Caco-2 (cell line): ENCODE results near the gene ELOVL3. TPM values are rescaled to one million over a fixed set of nuclear protein-coding genes. Genes with fewer than 3 reads are reported as not detected.
A peak's percentile ranks its signal among the peaks of the same experiment; 100 is the strongest.

Experiments
- Bru-seq: library from RNA; stranded (reverse); fragments of 400-500 nt; gene quantifications from one replicate; lab custom pipeline; 2021; lab: Mats Ljungman, UMichigan
- BruChase-seq, 2 experiments: library from RNA; stranded (reverse); fragments of 400-500 nt; gene quantifications; one replicate each; lab custom pipeline; 2021; lab: Mats Ljungman, UMichigan
- BruUV-seq: library from RNA; stranded (reverse); fragments of 400-500 nt; replicated peaks from 2 replicates; lab custom pipeline; 2021; lab: Mats Ljungman, UMichigan
- CTCF ChIA-PET: fragments of 300-600 bp; sonication (Branson Sonifier 250); formaldehyde crosslinking; loops from one replicate; lab custom pipeline; 2022; ENCODE audit warnings: antibody characterized with exemption; lab: Charles Lee
- POLR2A ChIA-PET: fragments of 300-600 bp; sonication (Branson Sonifier 250); formaldehyde crosslinking; loops from one replicate; lab custom pipeline; 2022; ENCODE audit warnings: antibody characterized with exemption; lab: Charles Lee
- DNase-seq, 2 experiments: peaks; one replicate each; pipeline versions ENCODE4 v3.0.0 to v3.0.0-alpha.2; 2020 to 2022
- H3K27me3 ChIP-seq: replicated peaks from 2 replicates; pipeline ENCODE4 v1.6.0; 2011; ENCODE audit warnings: low read length; ENCODE audit not compliant: control insufficient read depth, insufficient read depth
- H3K36me3 ChIP-seq: 2 replicates; pipeline ENCODE4 v1.5.1; 2011; ENCODE audit warnings: low read length; ENCODE audit not compliant: control insufficient read depth, insufficient read depth
- H3K4me1 ChIP-seq: fragments of 250-450 bp; sonication (Bioruptor Pico); 2 replicates; pipeline ENCODE4 v1.5.1; 2020; ENCODE audit warnings: mild to moderate bottlenecking
- H3K4me3 ChIP-seq: 2 replicates; pipeline ENCODE4 v1.5.1; 2011; ENCODE audit warnings: low read depth, mild to moderate bottlenecking, control low read depth, low read length
- H3K9me3 ChIP-seq: fragments of 250-450 bp; sonication (Bioruptor Pico); 2 replicates; pipeline ENCODE4 v1.5.1; 2020; ENCODE audit warnings: mild to moderate bottlenecking, moderate library complexity
- H3K27ac Mint-ChIP-seq: one replicate; pipeline ENCODE4 v1.8.0; 2022; ENCODE audit warnings: mixed read lengths; ENCODE audit not compliant: unreplicated experiment
- H3K27me3 Mint-ChIP-seq: one replicate; pipeline ENCODE4 v1.8.0; 2022; ENCODE audit warnings: mixed read lengths; ENCODE audit not compliant: insufficient read depth, unreplicated experiment
- H3K36me3 Mint-ChIP-seq: one replicate; pipeline ENCODE4 v1.8.0; 2022; ENCODE audit warnings: mild to moderate bottlenecking, mixed read lengths; ENCODE audit not compliant: insufficient read depth, unreplicated experiment
- H3K4me1 Mint-ChIP-seq: one replicate; pipeline ENCODE4 v1.8.0; 2022; ENCODE audit warnings: low read depth, mixed read lengths; ENCODE audit not compliant: unreplicated experiment
- H3K4me3 Mint-ChIP-seq: one replicate; pipeline ENCODE4 v1.8.0; 2022; ENCODE audit warnings: mild to moderate bottlenecking, moderate library complexity, mixed read lengths; ENCODE audit not compliant: unreplicated experiment
- H3K9me3 Mint-ChIP-seq: one replicate; pipeline ENCODE4 v1.8.0; 2022; ENCODE audit warnings: mixed read lengths; ENCODE audit not compliant: unreplicated experiment
- intact Hi-C: fragments of 100-400 bp; cut with micrococcal nuclease; formaldehyde crosslinking; loops from one replicate; pipeline ENCODE4 v1.10.0; 2022; ENCODE audit not compliant: unreplicated experiment
- long read RNA-seq: library from polyadenylated mRNA; stranded (forward); transcript quantifications from one replicate; pipeline ENCODE4 v2.0.0, GENCODE V29; 2022
- total RNA-seq: library from RNA; stranded (reverse); gene quantifications from 2 replicates; pipeline ENCODE4 v1.2.3, GENCODE V29; 2022
- TF ChIP-seq, protein P1 (sequence below), 2 experiments: fragments of 200-600 bp in 1 of 2; IDR thresholded peaks; 1 replicate in 1 of 2; 2 replicates in 1 of 2; pipeline versions ENCODE4 v1.5.1 to v1.8.0; 2011 to 2022; ENCODE audit warnings: antibody characterized with exemption in 1 of 2, control low read depth in 1 of 2, inconsistent platforms in 1 of 2, low read depth in 1 of 2, low read length in 1 of 2, mild to moderate bottlenecking in 1 of 2, moderate library complexity in 1 of 2; ENCODE audit not compliant: insufficient read depth in 1 of 2, severe bottlenecking in 1 of 2, unreplicated experiment in 1 of 2

ELOVL3 gene, protein sequence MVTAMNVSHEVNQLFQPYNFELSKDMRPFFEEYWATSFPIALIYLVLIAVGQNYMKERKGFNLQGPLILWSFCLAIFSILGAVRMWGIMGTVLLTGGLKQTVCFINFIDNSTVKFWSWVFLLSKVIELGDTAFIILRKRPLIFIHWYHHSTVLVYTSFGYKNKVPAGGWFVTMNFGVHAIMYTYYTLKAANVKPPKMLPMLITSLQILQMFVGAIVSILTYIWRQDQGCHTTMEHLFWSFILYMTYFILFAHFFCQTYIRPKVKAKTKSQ
- 1.4 and 2.2 TPM in 2 replicates for total RNA-seq
- percentile 32 among the genes with signal in this experiment for Bru-seq, nascent RNA
- BruChase-seq, experiment 1, labeled RNA remaining after a 2-hour chase = percentile 36 among the genes with signal in this experiment
- percentile 55 among the genes with signal in this experiment for BruChase-seq, experiment 2, labeled RNA remaining after a 6-hour chase
- long read RNA-seq, partial matches to known transcripts = 1 of 3 reads
- long read RNA-seq, other reads (novel, unspliced or antisense) = 0 of 3 reads

DNA sequence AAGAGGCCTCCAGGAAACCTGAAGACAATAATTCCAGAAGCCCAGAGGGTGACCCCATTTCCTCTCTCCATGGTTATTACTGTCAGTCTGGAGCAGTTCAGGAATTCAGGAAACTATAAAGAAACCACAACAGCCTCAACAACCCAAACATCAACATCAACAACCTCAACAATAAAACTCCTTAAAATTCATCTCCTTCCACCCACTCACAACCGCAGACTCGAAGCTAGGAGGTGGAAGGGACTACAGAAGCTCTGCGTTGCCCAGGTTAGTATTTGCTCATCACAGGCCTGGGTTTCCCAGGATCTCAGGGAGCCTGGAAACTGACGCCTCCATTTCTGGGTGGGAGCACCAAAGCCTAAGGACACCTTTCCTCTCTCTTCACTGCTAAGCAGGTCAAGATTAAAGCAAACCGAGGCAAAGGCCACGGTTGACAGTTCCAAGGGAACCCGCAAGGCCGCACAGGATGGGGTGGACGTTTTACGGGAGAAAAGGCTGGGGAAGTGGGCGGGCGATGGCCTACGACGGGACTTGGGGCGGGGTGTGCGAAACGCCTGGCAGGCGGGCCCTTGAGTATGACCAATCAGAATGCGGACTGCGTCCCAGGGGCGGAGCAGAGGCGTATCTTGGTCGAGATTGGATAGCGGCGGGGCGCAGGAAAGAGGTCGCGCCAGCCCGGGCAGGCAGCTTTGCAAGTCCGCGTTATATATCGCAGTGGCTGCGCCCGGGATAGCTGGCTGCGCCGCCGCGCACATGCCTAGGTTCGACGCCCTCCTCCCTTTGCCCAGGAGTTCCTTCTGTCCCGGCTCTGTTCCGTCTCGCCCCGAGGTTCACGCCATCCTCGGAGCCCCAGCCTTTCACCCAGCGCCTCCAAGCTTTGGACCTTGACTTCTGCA is at the start of gene ELOVL3:
Gene ELOVL3, plus strand, starts transcription at position 654 of the 896 bp plus-strand sequence. CDS start 250 bp downstream, outside the sequence.
- Histone ChIP-seq H3K36me3 (no peaks in the 10 kb centered on the region), H3K9me3 (no peaks in the 10 kb centered on the region), H3K4me3 (peak within 1 kb of the TSS; percentile 44), H3K27me3 (no peaks in the 10 kb centered on the region; the same call in 1 of the 2 replicates), H3K4me1 (peaks cover 13% of the 10 kb centered on the region)
- Mint-ChIP-seq H3K9me3 (no peaks in the 10 kb centered on the region), H3K27ac (peak within 1 kb of the TSS; percentile 7), H3K4me3 (peak within 1 kb of the TSS; percentile 73), H3K4me1 (peaks cover 6% of the 10 kb centered on the region), H3K27me3 (peaks cover 17% of the 10 kb centered on the region), H3K36me3 (no peaks in the 10 kb centered on the region)
- TF ChIP-seq, protein P1, sequence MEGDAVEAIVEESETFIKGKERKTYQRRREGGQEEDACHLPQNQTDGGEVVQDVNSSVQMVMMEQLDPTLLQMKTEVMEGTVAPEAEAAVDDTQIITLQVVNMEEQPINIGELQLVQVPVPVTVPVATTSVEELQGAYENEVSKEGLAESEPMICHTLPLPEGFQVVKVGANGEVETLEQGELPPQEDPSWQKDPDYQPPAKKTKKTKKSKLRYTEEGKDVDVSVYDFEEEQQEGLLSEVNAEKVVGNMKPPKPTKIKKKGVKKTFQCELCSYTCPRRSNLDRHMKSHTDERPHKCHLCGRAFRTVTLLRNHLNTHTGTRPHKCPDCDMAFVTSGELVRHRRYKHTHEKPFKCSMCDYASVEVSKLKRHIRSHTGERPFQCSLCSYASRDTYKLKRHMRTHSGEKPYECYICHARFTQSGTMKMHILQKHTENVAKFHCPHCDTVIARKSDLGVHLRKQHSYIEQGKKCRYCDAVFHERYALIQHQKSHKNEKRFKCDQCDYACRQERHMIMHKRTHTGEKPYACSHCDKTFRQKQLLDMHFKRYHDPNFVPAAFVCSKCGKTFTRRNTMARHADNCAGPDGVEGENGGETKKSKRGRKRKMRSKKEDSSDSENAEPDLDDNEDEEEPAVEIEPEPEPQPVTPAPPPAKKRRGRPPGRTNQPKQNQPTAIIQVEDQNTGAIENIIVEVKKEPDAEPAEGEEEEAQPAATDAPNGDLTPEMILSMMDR (IDR thresholded peaks at IDR 0.05; ENCODE audit: insufficient read depth in 1 of 2, low read depth in 1 of 2, low read length in 1 of 2, severe bottlenecking in 1 of 2, unreplicated experiment in 1 of 2) = no peak
- ChIA-PET CTCF (interaction anchor here (0.5 to 2.7 kb wide), 14 partner anchors 16 to 358 kb away, joined by 3 to 20 read pairs (median 5); partner anchors contain the start of genes GBF1 and PITX3), POLR2A (interaction anchor here (2.6 kb wide), 1 partner anchor 19 kb away, joined by 12 read pairs; the partner anchor contains the start of gene GBF1)
- DNase-seq = peak; percentile 96
- no TSS peak for BruUV-seq
- intact Hi-C loops = loop anchor here (1.0 to 5.0 kb wide), 3 partner anchors 57 to 356 kb away; no protein-coding TSS in a partner anchor

- DNase-seq = no peak
- peaks cover 18% of the 10 kb centered on the region for H3K9me3 ChIP-seq
- Mint-ChIP-seq H3K27me3 (no peaks in the 10 kb centered on the region), H3K36me3 (no peaks in the 10 kb centered on the region), H3K9me3 (peaks cover 36% of the 10 kb centered on the region), H3K4me1 (no peaks in the 10 kb centered on the region), H3K27ac (no peak overlapping the region), H3K4me3 (no peak overlapping the region)
- intact Hi-C loops = no loop called here
- H3K36me3 ChIP-seq = no peaks in the 10 kb centered on the region
- no TSS peak for BruUV-seq
- H3K4me1 ChIP-seq = no peaks in the 10 kb centered on the region
- no peak overlapping the region for H3K4me3 ChIP-seq
- no peaks in the 10 kb centered on the region for H3K27me3 ChIP-seq
- ChIA-PET CTCF (no interaction called here), POLR2A (no interaction called here)
- TF ChIP-seq, protein P1 (IDR thresholded peaks at IDR 0.05; ENCODE audit: insufficient read depth in 1 of 2, low read depth in 1 of 2, low read length in 1 of 2, severe bottlenecking in 1 of 2, unreplicated experiment in 1 of 2) = no peak
Measured at GRCh38 chr10:102184606-102185005, 41.5 kb upstream of the ELOVL3 start.

DNA sequence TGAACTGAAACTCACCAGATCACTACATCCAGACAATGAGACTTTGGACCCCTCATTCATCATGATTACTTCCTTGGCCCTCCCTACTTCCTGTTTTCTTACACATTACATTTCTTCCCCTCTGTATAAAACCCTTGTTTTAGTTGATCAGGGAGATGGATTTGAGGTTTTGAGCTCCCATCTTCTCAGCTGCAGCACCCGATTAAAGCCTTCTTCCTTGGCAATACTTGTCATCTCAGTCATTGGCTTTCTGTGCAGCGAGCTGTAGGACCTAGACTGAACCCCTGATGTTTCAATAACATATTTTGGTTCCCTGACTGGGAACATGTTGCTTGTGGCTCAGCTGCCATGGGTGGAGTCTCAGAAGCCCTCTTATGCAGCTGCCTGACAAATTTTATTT is 40.8 kb upstream of the ELOVL3 start:
- H3K4me1 Mint-ChIP-seq = no peaks in the 10 kb centered on the region
- H3K27me3 Mint-ChIP-seq = no peaks in the 10 kb centered on the region
- Histone ChIP-seq H3K9me3 (peaks cover 18% of the 10 kb centered on the region), H3K4me1 (no peaks in the 10 kb centered on the region), H3K27me3 (no peaks in the 10 kb centered on the region), H3K36me3 (no peaks in the 10 kb centered on the region), H3K4me3 (no peak overlapping the region)
- TF ChIP-seq, protein P1 (IDR thresholded peaks at IDR 0.05; ENCODE audit: insufficient read depth in 1 of 2, low read depth in 1 of 2, low read length in 1 of 2, severe bottlenecking in 1 of 2, unreplicated experiment in 1 of 2) = no peak
- no peak overlapping the region for H3K4me3 Mint-ChIP-seq
- CTCF ChIA-PET = no interaction called here
- H3K36me3 Mint-ChIP-seq = no peaks in the 10 kb centered on the region
- H3K27ac Mint-ChIP-seq = no peak overlapping the region
- H3K9me3 Mint-ChIP-seq = peaks cover 36% of the 10 kb centered on the region
- intact Hi-C loops = no loop called here
- DNase-seq = no peak
- BruUV-seq = no TSS peak
- POLR2A ChIA-PET = no interaction called here
